GM12878 (cell line): ENCODE data around the gene GPR18. TPM values are rescaled to one million over a fixed set of nuclear protein-coding genes. Genes with fewer than 3 reads are reported as not detected.

ENCODE experiments used
- BACH1 ChIP-seq: fragments of 450-650 bp; IDR thresholded peaks from 2 replicates; pipeline ENCODE4 v1.6.1; 2017; ENCODE audit warnings: mild to moderate bottlenecking, borderline replicate concordance
- CBX3 ChIP-seq: fragments of 200-600 bp; sonication (generic); IDR thresholded peaks from 2 replicates; pipeline ENCODE4 v1.6.1; 2016; ENCODE audit warnings: low read depth, borderline replicate concordance
- CHD1 ChIP-seq: IDR thresholded peaks from 2 replicates; pipeline ENCODE4 v1.6.1; 2012; ENCODE audit warnings: low read depth, low read length, improper control_type of control experiment
- EGR1 ChIP-seq, 2 experiments: IDR thresholded peaks; 1 replicate in 1 of 2; 2 replicates in 1 of 2; pipeline ENCODE4 v1.6.1; 2011 to 2012; ENCODE audit warnings: low read depth in 2 of 2, low read length in 2 of 2, borderline replicate concordance in 1 of 2, mild to moderate bottlenecking in 1 of 2, moderate library complexity in 1 of 2
- ESRRA ChIP-seq: IDR thresholded peaks from 2 replicates; pipeline ENCODE4 v1.6.1; 2012; ENCODE audit warnings: mild to moderate bottlenecking, low read length, improper control_type of control experiment
- EZH2 ChIP-seq: IDR thresholded peaks from 2 replicates; pipeline ENCODE4 v1.6.1; 2012; ENCODE audit warnings: low read depth, mild to moderate bottlenecking, control low read depth, inconsistent platforms, low read length, borderline replicate concordance; ENCODE audit not compliant: control insufficient read depth
- IKZF2 ChIP-seq, 2 experiments: fragments of 450-650 bp; IDR thresholded peaks; 2 replicates each; pipeline ENCODE4 v1.6.1; 2017; ENCODE audit warnings: mild to moderate bottlenecking in 2 of 2, moderate library complexity in 2 of 2
- MXI1 ChIP-seq: fragments of 150-350 bp; IDR thresholded peaks from 2 replicates; pipeline ENCODE4 v1.6.1; 2011; ENCODE audit warnings: low read depth, mild to moderate bottlenecking, inconsistent platforms, low read length, improper control_type of control experiment
- NFXL1 ChIP-seq: fragments of 450-650 bp; IDR thresholded peaks from 2 replicates; pipeline ENCODE4 v1.6.1; 2017; ENCODE audit warnings: antibody characterized with exemption, mild to moderate bottlenecking, borderline replicate concordance
- NR2C1 ChIP-seq: fragments of 450-650 bp; IDR thresholded peaks from 2 replicates; pipeline ENCODE4 v1.6.1; 2017; ENCODE audit warnings: antibody characterized with exemption, mild to moderate bottlenecking, moderate library complexity
- RAD51 ChIP-seq: fragments of 450-650 bp; IDR thresholded peaks from 2 replicates; pipeline ENCODE4 v1.6.1; 2016; ENCODE audit warnings: moderate library complexity, mild to moderate bottlenecking, inconsistent platforms
- SMARCA5 ChIP-seq: fragments of 450-650 bp; IDR thresholded peaks from 2 replicates; pipeline ENCODE4 v1.6.1; 2017; ENCODE audit warnings: mild to moderate bottlenecking
- SP1 ChIP-seq: IDR thresholded peaks from one replicate; pipeline ENCODE4 v1.6.1; 2011; ENCODE audit warnings: low read depth, low read length
- TAF1 ChIP-seq: IDR thresholded peaks from 2 replicates; pipeline ENCODE4 v1.6.1; 2011; ENCODE audit warnings: mild to moderate bottlenecking, low read depth, low read length, borderline replicate concordance
- TCF3 ChIP-seq: IDR thresholded peaks from 2 replicates; pipeline ENCODE4 v1.6.1; 2012; ENCODE audit warnings: low read depth, mild to moderate bottlenecking, low read length, borderline replicate concordance; ENCODE audit not compliant: insufficient read depth
- YBX1 ChIP-seq: fragments of 450-650 bp; IDR thresholded peaks from 2 replicates; pipeline ENCODE4 v1.6.1; 2016; ENCODE audit warnings: antibody characterized with exemption
- ZNF217 ChIP-seq: fragments of 450-650 bp; IDR thresholded peaks from 2 replicates; pipeline ENCODE4 v1.6.1; 2017; ENCODE audit warnings: antibody characterized with exemption, mild to moderate bottlenecking
- ZNF384 ChIP-seq: IDR thresholded peaks from 2 replicates; pipeline ENCODE4 v1.6.1; 2012; ENCODE audit warnings: low read depth, mild to moderate bottlenecking, low read length, improper control_type of control experiment, borderline replicate concordance
- polyA plus RNA-seq, 11 experiments: library from polyadenylated mRNA; depleted of rRNA in 4 of 11; unstranded in 6 of 11; stranded (reverse) in 5 of 11; fragments of >200 nt; fragmentation: Nextera tagmentation in 4 of 11; fragmentation: Illumina TruSeq in 1 of 11; extraction: Ambion mirVana in 4 of 11; extraction: Trizol in 1 of 11; gene quantifications; 1 replicate in 1 of 11; 2 replicates in 10 of 11; pipeline versions ENCODE4 v1.2.1 to v1.2.3, GENCODE V29; 2011 to 2016; ENCODE audit warnings: inconsistent platforms in 2 of 11, missing spikeins in 2 of 11, low read depth in 1 of 11
- total RNA-seq, 4 experiments: library from RNA; depleted of rRNA in 3 of 4; stranded (reverse); fragments of >200 nt in 3 of 4; fragmentation: Illumina TruSeq in 1 of 4; extraction: Trizol in 1 of 4; gene quantifications; 2 replicates each; pipeline versions ENCODE4 v1.2.1 to v1.2.3, GENCODE V29; 2013 to 2021
- TF ChIP-seq, protein P1 (sequence below): fragments of 450-650 bp; formaldehyde crosslinking; IDR thresholded peaks from 2 replicates; pipeline ENCODE4 v1.4.0; 2022; ENCODE audit warnings: mild to moderate bottlenecking, moderate library complexity
- TF ChIP-seq, protein P2 (sequence below): fragments of 450-650 bp; IDR thresholded peaks from 2 replicates; pipeline ENCODE4 v1.6.1; 2017; ENCODE audit warnings: low read depth, mild to moderate bottlenecking, moderate library complexity
- TF ChIP-seq, protein P3 (sequence below): fragments of 450-650 bp; conservative IDR thresholded peaks from 2 replicates; pipeline ENCODE4 v1.6.1; 2017; ENCODE audit warnings: mild to moderate bottlenecking, moderate library complexity
- TF ChIP-seq, protein P4 (sequence below): fragments of 450-650 bp; IDR thresholded peaks from 2 replicates; pipeline ENCODE4 v1.6.1; 2017; ENCODE audit warnings: borderline replicate concordance

Gene GPR18
- total and polyA plus RNA-seq, 10 of the 15 experiments (the other 5 are each of a cell fraction or from before 2014, with no cell fraction given): 3.3 to 12.9 (median 5.2) TPM

DNA sequence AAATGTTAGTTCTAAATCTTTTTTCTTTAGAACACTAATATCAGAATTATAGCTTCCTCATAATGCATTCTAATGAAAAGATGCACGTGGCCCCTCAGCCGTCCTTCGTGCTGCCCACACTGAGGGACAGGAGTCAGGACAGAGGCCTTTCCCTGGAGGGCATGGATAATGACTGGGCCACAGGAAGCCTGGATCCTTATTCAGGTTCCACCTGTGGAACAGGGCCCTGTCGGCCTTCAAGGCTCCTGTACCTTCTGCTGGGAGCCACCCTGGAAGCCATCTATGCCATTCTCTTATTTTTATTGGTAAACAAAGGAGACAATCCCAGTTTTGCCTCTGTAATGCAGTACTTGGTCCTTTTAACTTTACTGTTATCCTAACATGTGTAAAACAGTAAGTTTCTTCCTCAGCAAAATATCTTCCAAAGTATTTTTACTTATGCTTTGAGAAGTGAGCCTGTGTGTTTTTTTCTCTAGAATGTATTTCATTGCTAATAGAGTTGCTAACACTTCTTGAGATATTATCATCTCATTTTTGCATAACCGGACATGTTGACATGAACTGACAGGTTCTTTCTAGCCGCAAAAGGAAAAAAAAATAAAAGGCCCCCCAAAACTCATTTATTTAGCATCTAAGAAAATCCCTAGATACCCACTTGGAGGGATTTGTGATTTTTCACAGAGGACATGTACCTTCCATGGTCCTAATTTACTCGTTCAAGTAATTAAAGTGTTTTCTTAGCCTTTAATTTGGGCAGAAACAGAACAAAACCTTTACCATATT lies 43.1 kb upstream of the GPR18 start (continued):
- TF ChIP-seq, protein P1, sequence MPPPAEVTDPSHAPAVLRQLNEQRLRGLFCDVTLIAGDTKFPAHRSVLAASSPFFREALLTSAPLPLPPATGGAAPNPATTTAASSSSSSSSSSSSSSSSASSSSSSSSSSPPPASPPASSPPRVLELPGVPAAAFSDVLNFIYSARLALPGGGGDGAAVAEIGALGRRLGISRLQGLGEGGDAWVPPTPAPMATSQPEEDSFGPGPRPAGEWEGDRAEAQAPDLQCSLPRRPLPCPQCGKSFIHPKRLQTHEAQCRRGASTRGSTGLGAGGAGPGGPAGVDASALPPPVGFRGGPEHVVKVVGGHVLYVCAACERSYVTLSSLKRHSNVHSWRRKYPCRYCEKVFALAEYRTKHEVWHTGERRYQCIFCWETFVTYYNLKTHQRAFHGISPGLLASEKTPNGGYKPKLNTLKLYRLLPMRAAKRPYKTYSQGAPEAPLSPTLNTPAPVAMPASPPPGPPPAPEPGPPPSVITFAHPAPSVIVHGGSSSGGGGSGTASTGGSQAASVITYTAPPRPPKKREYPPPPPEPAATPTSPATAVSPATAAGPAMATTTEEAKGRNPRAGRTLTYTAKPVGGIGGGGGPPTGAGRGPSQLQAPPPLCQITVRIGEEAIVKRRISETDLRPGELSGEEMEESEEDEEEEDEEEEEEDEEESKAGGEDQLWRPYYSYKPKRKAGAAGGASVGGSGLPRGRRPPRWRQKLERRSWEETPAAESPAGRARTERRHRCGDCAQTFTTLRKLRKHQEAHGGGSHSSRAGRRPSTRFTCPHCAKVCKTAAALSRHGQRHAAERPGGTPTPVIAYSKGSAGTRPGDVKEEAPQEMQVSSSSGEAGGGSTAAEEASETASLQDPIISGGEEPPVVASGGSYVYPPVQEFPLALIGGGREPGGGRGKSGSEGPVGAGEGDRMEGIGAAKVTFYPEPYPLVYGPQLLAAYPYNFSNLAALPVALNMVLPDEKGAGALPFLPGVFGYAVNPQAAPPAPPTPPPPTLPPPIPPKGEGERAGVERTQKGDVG (CRISPR knock-in tag): peak; percentile 13; the same call in 1 of the 2 replicates
- TF ChIP-seq ZNF384 (peak; percentile 73), CBX3 (no peak), TCF3 (no peak), TAF1 (no peak), BACH1 (0 out of 2 replicates have a peak, but pooled peaks have one; percentile 59), IKZF2 (IDR thresholded peaks at IDR 0.05) (no peak), EGR1 (IDR thresholded peaks at IDR 0.05; ENCODE audit: borderline replicate concordance in 1 of 2, low read depth in 2 of 2, low read length in 2 of 2) (no peak), NFXL1 (no peak), ZNF217 (no peak), SP1 (no peak), CHD1 (peak; percentile 87; the same call in 1 of the 2 replicates), EZH2 (no peak), NR2C1 (no peak), ESRRA (no peak), RAD51 (no peak), MXI1 (peak; percentile 67), YBX1 (no peak), SMARCA5 (no peak)
- TF ChIP-seq, protein P2, sequence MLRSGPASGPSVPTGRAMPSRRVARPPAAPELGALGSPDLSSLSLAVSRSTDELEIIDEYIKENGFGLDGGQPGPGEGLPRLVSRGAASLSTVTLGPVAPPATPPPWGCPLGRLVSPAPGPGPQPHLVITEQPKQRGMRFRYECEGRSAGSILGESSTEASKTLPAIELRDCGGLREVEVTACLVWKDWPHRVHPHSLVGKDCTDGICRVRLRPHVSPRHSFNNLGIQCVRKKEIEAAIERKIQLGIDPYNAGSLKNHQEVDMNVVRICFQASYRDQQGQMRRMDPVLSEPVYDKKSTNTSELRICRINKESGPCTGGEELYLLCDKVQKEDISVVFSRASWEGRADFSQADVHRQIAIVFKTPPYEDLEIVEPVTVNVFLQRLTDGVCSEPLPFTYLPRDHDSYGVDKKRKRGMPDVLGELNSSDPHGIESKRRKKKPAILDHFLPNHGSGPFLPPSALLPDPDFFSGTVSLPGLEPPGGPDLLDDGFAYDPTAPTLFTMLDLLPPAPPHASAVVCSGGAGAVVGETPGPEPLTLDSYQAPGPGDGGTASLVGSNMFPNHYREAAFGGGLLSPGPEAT: no peak
- TF ChIP-seq, protein P3, sequence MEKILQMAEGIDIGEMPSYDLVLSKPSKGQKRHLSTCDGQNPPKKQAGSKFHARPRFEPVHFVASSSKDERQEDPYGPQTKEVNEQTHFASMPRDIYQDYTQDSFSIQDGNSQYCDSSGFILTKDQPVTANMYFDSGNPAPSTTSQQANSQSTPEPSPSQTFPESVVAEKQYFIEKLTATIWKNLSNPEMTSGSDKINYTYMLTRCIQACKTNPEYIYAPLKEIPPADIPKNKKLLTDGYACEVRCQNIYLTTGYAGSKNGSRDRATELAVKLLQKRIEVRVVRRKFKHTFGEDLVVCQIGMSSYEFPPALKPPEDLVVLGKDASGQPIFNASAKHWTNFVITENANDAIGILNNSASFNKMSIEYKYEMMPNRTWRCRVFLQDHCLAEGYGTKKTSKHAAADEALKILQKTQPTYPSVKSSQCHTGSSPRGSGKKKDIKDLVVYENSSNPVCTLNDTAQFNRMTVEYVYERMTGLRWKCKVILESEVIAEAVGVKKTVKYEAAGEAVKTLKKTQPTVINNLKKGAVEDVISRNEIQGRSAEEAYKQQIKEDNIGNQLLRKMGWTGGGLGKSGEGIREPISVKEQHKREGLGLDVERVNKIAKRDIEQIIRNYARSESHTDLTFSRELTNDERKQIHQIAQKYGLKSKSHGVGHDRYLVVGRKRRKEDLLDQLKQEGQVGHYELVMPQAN: no peak
- TF ChIP-seq, protein P4, sequence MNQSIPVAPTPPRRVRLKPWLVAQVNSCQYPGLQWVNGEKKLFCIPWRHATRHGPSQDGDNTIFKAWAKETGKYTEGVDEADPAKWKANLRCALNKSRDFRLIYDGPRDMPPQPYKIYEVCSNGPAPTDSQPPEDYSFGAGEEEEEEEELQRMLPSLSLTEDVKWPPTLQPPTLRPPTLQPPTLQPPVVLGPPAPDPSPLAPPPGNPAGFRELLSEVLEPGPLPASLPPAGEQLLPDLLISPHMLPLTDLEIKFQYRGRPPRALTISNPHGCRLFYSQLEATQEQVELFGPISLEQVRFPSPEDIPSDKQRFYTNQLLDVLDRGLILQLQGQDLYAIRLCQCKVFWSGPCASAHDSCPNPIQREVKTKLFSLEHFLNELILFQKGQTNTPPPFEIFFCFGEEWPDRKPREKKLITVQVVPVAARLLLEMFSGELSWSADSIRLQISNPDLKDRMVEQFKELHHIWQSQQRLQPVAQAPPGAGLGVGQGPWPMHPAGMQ: no peak
